ENCODE results near the gene SMYD3.

DNA sequence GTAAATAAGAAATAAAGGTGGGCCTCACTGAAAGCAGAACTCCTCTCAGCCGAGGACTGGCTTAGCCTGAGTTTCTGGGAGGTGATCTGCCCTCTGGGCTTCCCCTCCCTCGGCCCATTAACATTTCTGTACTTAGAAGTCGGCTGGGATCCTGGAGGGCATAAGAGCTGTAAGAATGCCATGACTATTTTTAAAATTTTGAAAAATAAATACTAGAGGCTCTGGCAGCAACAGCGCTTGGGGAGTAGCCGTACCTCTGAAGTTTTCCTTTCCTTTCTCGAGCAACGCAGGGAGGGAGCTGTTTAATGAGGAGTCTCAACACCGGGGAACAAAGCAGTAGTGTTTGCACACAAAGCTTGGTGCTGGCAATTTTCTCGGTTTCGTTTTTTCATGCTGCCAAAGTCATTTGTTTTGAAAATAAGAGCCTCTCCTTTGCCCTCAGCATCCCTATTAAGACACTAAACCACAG, 498.7 kb downstream of the SMYD3 start:
- no peak for TF ChIP-seq CTCF (IDR thresholded peaks at IDR 0.05; ENCODE audit: extremely low read depth in 1 of 2, insufficient read depth in 1 of 2, low read depth in 1 of 2, low read length in 2 of 2)
- TF ChIP-seq GATA2 (IDR thresholded peaks at IDR 0.05; ENCODE audit: insufficient read depth, insufficient read length, low read depth, low read length), result no peak
- no peak for TF ChIP-seq EZH2 (IDR thresholded peaks at IDR 0.05; ENCODE audit: borderline replicate concordance, low read depth, low read length, severe bottlenecking)
- no peak for TF ChIP-seq POLR2A (IDR thresholded peaks at IDR 0.05; ENCODE audit: low read depth, low read length)
- no peak for TF ChIP-seq MAX (IDR thresholded peaks at IDR 0.05; ENCODE audit: insufficient read depth, insufficient read length)
